GM21423 (cell line): ENCODE results near the gene EXOC6B.

ENCODE experiments used
- ATAC-seq: cut with Tn5 transposase; IDR thresholded peaks from one replicate; pipeline ENCODE4 v1.9.1; 2021; ENCODE audit warnings: mild to moderate bottlenecking, moderate library complexity; ENCODE audit not compliant: unreplicated experiment

The EXOC6B gene

GRCh38 chr2:72825257-72826155, at the start of gene EXOC6B:
TSS of gene EXOC6B (minus strand) at chr2:72826033.
- peak; percentile 93 for ATAC-seq

- no peak for ATAC-seq
Measured at GRCh38 chr2:72871880-72872279, 46.0 kb upstream of the EXOC6B start.

- no peak for ATAC-seq
Measured at GRCh38 chr2:72871060-72871459, 45.2 kb upstream of the EXOC6B start.

- peak; percentile 60 for ATAC-seq
Measured at GRCh38 chr2:72864500-72864899, 38.7 kb upstream of the EXOC6B start.

GRCh38 chr2:72863046-72863445, 37.2 kb upstream of the EXOC6B start:
- no peak for ATAC-seq

- peak; percentile 91 for ATAC-seq
Measured at GRCh38 chr2:72862239-72862988, 36.6 kb upstream of the EXOC6B start.

- ATAC-seq = peak; percentile 45
Measured at GRCh38 chr2:72859831-72860262, 34.0 kb upstream of the EXOC6B start.

- ATAC-seq = no peak
Measured at GRCh38 chr2:72851333-72851732, 25.5 kb upstream of the EXOC6B start.

GRCh38 chr2:72849138-72849462, 23.3 kb upstream of the EXOC6B start:
- ATAC-seq = no peak

GRCh38 chr2:72848436-72849137, 22.8 kb upstream of the EXOC6B start:
- ATAC-seq = no peak

- ATAC-seq = no peak
Measured at GRCh38 chr2:72847534-72848315, 21.9 kb upstream of the EXOC6B start.

GRCh38 chr2:72846171-72847095, 20.6 kb upstream of the EXOC6B start:
- ATAC-seq = peak; percentile 96

GRCh38 chr2:72843301-72843700, 17.5 kb upstream of the EXOC6B start:
- ATAC-seq = no peak

GRCh38 chr2:72841462-72842125, 15.8 kb upstream of the EXOC6B start:
- no peak for ATAC-seq

- ATAC-seq = no peak
Measured at GRCh38 chr2:72840066-72840465, 14.2 kb upstream of the EXOC6B start.

GRCh38 chr2:72837171-72837570, 11.3 kb upstream of the EXOC6B start:
- no peak for ATAC-seq

- no peak for ATAC-seq
Measured at GRCh38 chr2:72835403-72835802, 9.6 kb upstream of the EXOC6B start.

GRCh38 chr2:72834596-72834995, 8.8 kb upstream of the EXOC6B start:
- ATAC-seq = no peak

- no peak for ATAC-seq
Measured at GRCh38 chr2:72833084-72833714, 7.4 kb upstream of the EXOC6B start.
